WTC11 (cell line): ENCODE results near the gene CTRL. TPM values are rescaled to one million over a fixed set of nuclear protein-coding genes. Genes with fewer than 3 reads are reported as not detected.

Source experiments
- ATAC-seq: fragments of 200-7000 bp; cut with Tn5 transposase; 2 replicates; pipeline ENCODE4 v1.10.0; 2021; ENCODE audit warnings: mild to moderate bottlenecking, moderate library complexity
- CTCF ChIA-PET: fragments of 300-600 bp; sonication (Branson Sonifier 250); formaldehyde crosslinking; loops from one replicate; lab custom pipeline; 2021; ENCODE audit warnings: antibody characterized with exemption; lab: Charles Lee
- POLR2A ChIA-PET: fragments of 350-600 bp; sonication (Branson Sonifier 250); formaldehyde crosslinking; loops from one replicate; lab custom pipeline; 2021; ENCODE audit warnings: antibody characterized with exemption; lab: Charles Lee
- DNase-seq: peaks from one replicate; pipeline ENCODE4 v3.0.0; 2021; ENCODE audit warnings: low spot score
- H3K27ac Mint-ChIP-seq: 2 replicates; pipeline ENCODE4 v1.8.0; 2021; ENCODE audit warnings: mixed read lengths
- H3K27me3 Mint-ChIP-seq: 2 replicates; pipeline ENCODE4 v1.8.0; 2021; ENCODE audit warnings: low read depth, mild to moderate bottlenecking, moderate library complexity, mixed read lengths
- H3K36me3 Mint-ChIP-seq: 2 replicates; pipeline ENCODE4 v1.8.0; 2021; ENCODE audit warnings: mixed read lengths
- H3K4me1 Mint-ChIP-seq: 2 replicates; pipeline ENCODE4 v1.8.0; 2022; ENCODE audit warnings: mixed read lengths
- H3K4me3 Mint-ChIP-seq: 2 replicates; pipeline ENCODE4 v1.8.0; 2021; ENCODE audit warnings: mild to moderate bottlenecking, moderate library complexity, mixed read lengths
- H3K9me3 Mint-ChIP-seq: 2 replicates; pipeline ENCODE4 v1.8.0; 2021; ENCODE audit warnings: mixed read lengths
- ATF3 ChIP-seq: sonication (generic); formaldehyde crosslinking; conservative IDR thresholded peaks from 2 replicates; pipeline ENCODE4 v1.8.1; 2022; ENCODE audit warnings: mild to moderate bottlenecking, missing genetic modification reagents
- E2F4 ChIP-seq: sonication (generic); formaldehyde crosslinking; IDR thresholded peaks from 2 replicates; pipeline ENCODE4 v1.8.1; 2022; ENCODE audit warnings: low read depth, mild to moderate bottlenecking, moderate library complexity, missing genetic modification reagents, borderline replicate concordance
- E2F5 ChIP-seq: sonication (generic); formaldehyde crosslinking; IDR thresholded peaks from 2 replicates; pipeline ENCODE4 v1.8.1; 2022; ENCODE audit warnings: mild to moderate bottlenecking, moderate library complexity, missing genetic modification reagents
- EMX1 ChIP-seq: fragments of 250-450 bp; sonication (Bioruptor Pico); IDR thresholded peaks from 2 replicates; pipeline ENCODE4 v1.8.0; 2021; ENCODE audit warnings: mild to moderate bottlenecking
- ETV6 ChIP-seq: sonication (generic); formaldehyde crosslinking; IDR thresholded peaks from 2 replicates; pipeline ENCODE4 v1.8.1; 2022; ENCODE audit warnings: mild to moderate bottlenecking, missing genetic modification reagents
- GABPB1 ChIP-seq: sonication (generic); formaldehyde crosslinking; IDR thresholded peaks from 2 replicates; pipeline ENCODE4 v1.8.1; 2023; ENCODE audit warnings: mild to moderate bottlenecking, missing genetic modification reagents
- JAZF1 ChIP-seq: fragments of 250-450 bp; sonication (Bioruptor Pico); IDR thresholded peaks from 2 replicates; pipeline ENCODE4 v1.9.0; 2021; ENCODE audit warnings: moderate library complexity, mild to moderate bottlenecking, inconsistent platforms
- JUN ChIP-seq: sonication (generic); formaldehyde crosslinking; IDR thresholded peaks from 2 replicates; pipeline ENCODE4 v1.8.0; 2023; ENCODE audit warnings: mild to moderate bottlenecking, missing genetic modification reagents
- NFATC4 ChIP-seq: fragments of 250-450 bp; sonication (Bioruptor Pico); IDR thresholded peaks from 2 replicates; pipeline ENCODE4 v1.9.0; 2021; ENCODE audit warnings: mild to moderate bottlenecking
- PREB ChIP-seq: sonication (generic); formaldehyde crosslinking; IDR thresholded peaks from 2 replicates; pipeline ENCODE4 v1.8.1; 2022; ENCODE audit warnings: mild to moderate bottlenecking, missing genetic modification reagents, moderate library complexity, borderline replicate concordance
- SMAD3 ChIP-seq: sonication (generic); formaldehyde crosslinking; IDR thresholded peaks from 2 replicates; pipeline ENCODE4 v1.8.0; 2022; ENCODE audit warnings: missing genetic modification reagents, mild to moderate bottlenecking, borderline replicate concordance
- TCF7 ChIP-seq: sonication (generic); formaldehyde crosslinking; IDR thresholded peaks from 2 replicates; pipeline ENCODE4 v1.8.0; 2022; ENCODE audit warnings: mild to moderate bottlenecking, low read depth, missing genetic modification reagents, moderate library complexity
- TEAD1 ChIP-seq: sonication (generic); formaldehyde crosslinking; IDR thresholded peaks from 2 replicates; pipeline ENCODE4 v1.8.0; 2022; ENCODE audit warnings: mild to moderate bottlenecking, missing genetic modification reagents
- TP53 ChIP-seq: sonication (generic); formaldehyde crosslinking; IDR thresholded peaks from 2 replicates; pipeline ENCODE4 v1.8.1; 2023; ENCODE audit warnings: mild to moderate bottlenecking, missing genetic modification reagents
- ZNF232 ChIP-seq: sonication (generic); formaldehyde crosslinking; IDR thresholded peaks from 2 replicates; pipeline ENCODE4 v1.8.0; 2022; ENCODE audit warnings: mild to moderate bottlenecking, missing genetic modification reagents
- ZNF317 ChIP-seq: sonication (generic); formaldehyde crosslinking; IDR thresholded peaks from 2 replicates; pipeline ENCODE4 v1.8.1; 2023; ENCODE audit warnings: low read depth, mild to moderate bottlenecking, moderate library complexity, missing genetic modification reagents, borderline replicate concordance
- ZNF416 ChIP-seq: fragments of 250-450 bp; sonication (Bioruptor Pico); IDR thresholded peaks from 2 replicates; pipeline ENCODE4 v1.9.0; 2021; ENCODE audit warnings: mild to moderate bottlenecking, inconsistent platforms
- ZNF532 ChIP-seq: fragments of 250-450 bp; sonication (Bioruptor Pico); IDR thresholded peaks from 2 replicates; pipeline ENCODE4 v1.9.0; 2021; ENCODE audit warnings: mild to moderate bottlenecking, borderline replicate concordance
- total RNA-seq: library from RNA; stranded (reverse); gene quantifications from 3 replicates; pipeline ENCODE4 v1.2.3, GENCODE V29; 2021

The CTRL gene
- total RNA-seq, 1 experiment from 2014 or later, result 2.8 TPM

- no peak for TF ChIP-seq SMAD3 (CRISPR knock-in tag)
- TF ChIP-seq, all 79 proteins: peak for 0
Measured at GRCh38 chr16:67923414-67924116, 8.1 kb downstream of the CTRL start (continued).

GRCh38 chr16:67922740-67923139 is 8.9 kb downstream of the CTRL start:
- POLR2A ChIA-PET, result no interaction called here
- peaks cover 23% of the 10 kb centered on the region for H3K4me1 Mint-ChIP-seq
- H3K27ac Mint-ChIP-seq, result no peak overlapping the region
- CTCF ChIA-PET, result interaction anchor here (0.6 to 1.8 kb wide), 6 partner anchors 13 to 289 kb away, joined by 3 to 12 read pairs (median 4); no protein-coding TSS in a partner anchor
- ATAC-seq (no peak; the same call in 1 of the 2 replicates), DNase-seq (no peak)
- no peaks in the 10 kb centered on the region; the same call in 1 of the 2 replicates for H3K27me3 Mint-ChIP-seq
- no peaks in the 10 kb centered on the region for H3K9me3 Mint-ChIP-seq
- no peaks in the 10 kb centered on the region; the same call in 1 of the 2 replicates for H3K36me3 Mint-ChIP-seq
- TF ChIP-seq PREB, result no peak
- TF ChIP-seq ETV6 (CRISPR knock-in tag), result no peak
- TF ChIP-seq NFATC4 (CRISPR knock-in tag), result no peak
- TF ChIP-seq TEAD1 (CRISPR knock-in tag), result no peak
- no peak for TF ChIP-seq JAZF1 (CRISPR knock-in tag)
- no peak for TF ChIP-seq ATF3 (CRISPR knock-in tag)
- no peak for TF ChIP-seq E2F5
- no peak for TF ChIP-seq ZNF232 (CRISPR knock-in tag)
- TF ChIP-seq ZNF416, result no peak
- no peak for TF ChIP-seq JUN (CRISPR knock-in tag)
- no peak for TF ChIP-seq E2F4
- no peak for TF ChIP-seq EMX1 (CRISPR knock-in tag)
- TF ChIP-seq TCF7 (CRISPR knock-in tag), result no peak
- TF ChIP-seq TP53, result no peak
- no peak for TF ChIP-seq GABPB1 (CRISPR knock-in tag)
- no peak for TF ChIP-seq ZNF532 (CRISPR knock-in tag)
- TF ChIP-seq ZNF317 (CRISPR knock-in tag), result no peak
- no peak for TF ChIP-seq SMAD3 (CRISPR knock-in tag)
- no peak overlapping the region for H3K4me3 Mint-ChIP-seq
